ENCODE results near the gene ZNF184.

DNA sequence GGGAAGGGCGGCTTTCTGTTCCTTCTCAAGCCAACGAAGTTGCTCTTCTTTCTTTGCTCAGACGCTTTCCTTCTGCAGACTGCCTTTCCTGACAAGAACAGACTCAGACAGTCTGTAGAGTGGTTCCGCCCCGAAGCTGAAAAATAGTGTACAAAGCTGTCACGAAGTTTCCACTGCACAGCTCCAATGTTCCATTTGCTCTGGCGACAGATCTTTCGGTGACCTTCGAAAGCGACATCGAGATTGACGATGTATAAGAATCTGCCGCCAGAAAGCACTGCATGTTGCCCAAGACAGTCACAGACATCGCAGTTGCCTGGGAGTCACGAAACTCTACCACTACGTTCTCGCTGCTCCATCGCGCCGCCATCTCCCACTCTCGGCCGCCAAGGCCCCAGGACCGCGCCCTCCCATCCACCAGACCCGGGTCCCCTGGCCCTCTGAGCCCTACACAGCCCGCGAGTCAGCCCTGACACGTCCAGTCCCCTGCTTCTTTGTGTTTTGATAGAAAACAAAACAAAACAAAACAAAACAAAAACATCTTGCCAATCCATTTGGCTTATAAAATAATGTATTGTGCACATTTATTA is 42.1 kb upstream of the ZNF184 start:
- TF ChIP-seq, protein P1, sequence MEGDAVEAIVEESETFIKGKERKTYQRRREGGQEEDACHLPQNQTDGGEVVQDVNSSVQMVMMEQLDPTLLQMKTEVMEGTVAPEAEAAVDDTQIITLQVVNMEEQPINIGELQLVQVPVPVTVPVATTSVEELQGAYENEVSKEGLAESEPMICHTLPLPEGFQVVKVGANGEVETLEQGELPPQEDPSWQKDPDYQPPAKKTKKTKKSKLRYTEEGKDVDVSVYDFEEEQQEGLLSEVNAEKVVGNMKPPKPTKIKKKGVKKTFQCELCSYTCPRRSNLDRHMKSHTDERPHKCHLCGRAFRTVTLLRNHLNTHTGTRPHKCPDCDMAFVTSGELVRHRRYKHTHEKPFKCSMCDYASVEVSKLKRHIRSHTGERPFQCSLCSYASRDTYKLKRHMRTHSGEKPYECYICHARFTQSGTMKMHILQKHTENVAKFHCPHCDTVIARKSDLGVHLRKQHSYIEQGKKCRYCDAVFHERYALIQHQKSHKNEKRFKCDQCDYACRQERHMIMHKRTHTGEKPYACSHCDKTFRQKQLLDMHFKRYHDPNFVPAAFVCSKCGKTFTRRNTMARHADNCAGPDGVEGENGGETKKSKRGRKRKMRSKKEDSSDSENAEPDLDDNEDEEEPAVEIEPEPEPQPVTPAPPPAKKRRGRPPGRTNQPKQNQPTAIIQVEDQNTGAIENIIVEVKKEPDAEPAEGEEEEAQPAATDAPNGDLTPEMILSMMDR (IDR thresholded peaks at IDR 0.05 in 4 of 5, conservative IDR thresholded peaks at IDR 0.05 in 1 of 5), result no peak
- no peak for TF ChIP-seq POLR2A (IDR thresholded peaks at IDR 0.05)

All from gastrocnemius medialis (tissue), 4 donors.